GM19025 (cell line): Measurements from ENCODE around the gene RUNX1.

Experiments used
- ATAC-seq: cut with Tn5 transposase; IDR thresholded peaks from one replicate; pipeline ENCODE4 v1.9.1; 2021; ENCODE audit warnings: mild to moderate bottlenecking, low read depth, moderate library complexity; ENCODE audit not compliant: unreplicated experiment

RUNX1 gene

DNA sequence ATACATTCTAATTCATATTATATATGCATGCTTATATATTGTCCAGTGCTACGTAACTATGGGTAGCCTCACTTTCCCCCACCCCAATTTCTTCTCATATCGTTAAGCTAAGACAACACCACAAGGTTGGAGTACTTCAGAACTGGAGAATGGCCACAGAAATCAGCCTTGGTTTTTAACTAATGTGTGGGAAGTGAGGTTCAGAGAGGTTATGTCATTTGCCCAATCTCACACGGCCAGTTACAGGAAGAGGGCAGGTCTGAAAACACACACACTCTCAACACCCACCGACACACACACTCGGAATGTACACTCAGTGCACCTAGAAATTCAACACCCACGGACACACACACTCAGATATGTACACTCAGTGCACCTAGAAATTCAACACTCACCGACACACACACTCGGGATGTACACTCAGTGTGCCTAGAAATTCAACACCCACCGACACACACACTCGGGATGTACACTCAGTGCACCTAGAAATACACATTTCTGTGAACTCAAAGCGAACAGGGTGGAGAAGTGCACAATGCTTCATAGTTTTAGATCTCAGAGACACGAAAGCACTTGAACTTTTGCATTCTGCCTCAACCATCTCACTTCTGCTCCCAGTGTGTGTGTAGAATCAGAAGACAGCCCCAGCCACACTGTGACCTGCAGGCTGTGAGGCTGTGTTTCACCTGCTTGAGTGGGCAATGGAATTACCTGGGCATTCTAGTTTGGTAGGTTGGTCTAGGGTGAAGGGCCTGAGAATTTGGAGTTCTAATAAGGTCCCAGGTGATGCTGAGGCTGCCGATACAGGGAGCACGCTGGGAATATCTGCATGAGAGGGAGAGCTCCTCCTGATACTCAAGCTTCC is 209.9 kb downstream of the RUNX1 start:
- ATAC-seq: no peak

DNA sequence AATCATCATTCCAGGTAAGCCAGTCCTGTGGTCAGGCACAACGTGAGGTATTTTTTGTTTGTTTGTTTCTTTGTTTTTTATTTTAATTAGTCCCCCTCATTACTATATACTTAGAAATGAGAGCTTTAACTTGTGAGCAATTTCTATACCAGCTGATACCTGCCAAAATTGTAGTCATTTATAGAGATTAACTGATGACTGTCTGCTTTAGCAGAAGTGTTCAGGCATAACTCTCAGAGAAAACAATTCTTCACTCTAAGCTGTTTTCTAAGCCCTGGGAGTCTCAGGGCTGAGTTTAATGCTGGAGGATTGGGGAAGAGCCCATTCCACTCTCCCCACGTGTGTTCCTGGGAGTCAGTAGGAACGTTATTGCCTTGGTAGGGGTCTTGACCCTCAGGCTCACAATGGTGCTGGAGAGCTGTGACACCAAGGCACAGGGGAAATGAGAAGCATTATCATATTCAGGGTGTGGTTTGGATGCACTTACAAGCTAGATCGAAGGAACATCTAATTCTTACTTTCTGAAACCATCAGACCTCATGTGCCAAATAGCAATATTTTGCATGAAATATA is 212.1 kb downstream of the RUNX1 start:
- ATAC-seq: no peak

DNA sequence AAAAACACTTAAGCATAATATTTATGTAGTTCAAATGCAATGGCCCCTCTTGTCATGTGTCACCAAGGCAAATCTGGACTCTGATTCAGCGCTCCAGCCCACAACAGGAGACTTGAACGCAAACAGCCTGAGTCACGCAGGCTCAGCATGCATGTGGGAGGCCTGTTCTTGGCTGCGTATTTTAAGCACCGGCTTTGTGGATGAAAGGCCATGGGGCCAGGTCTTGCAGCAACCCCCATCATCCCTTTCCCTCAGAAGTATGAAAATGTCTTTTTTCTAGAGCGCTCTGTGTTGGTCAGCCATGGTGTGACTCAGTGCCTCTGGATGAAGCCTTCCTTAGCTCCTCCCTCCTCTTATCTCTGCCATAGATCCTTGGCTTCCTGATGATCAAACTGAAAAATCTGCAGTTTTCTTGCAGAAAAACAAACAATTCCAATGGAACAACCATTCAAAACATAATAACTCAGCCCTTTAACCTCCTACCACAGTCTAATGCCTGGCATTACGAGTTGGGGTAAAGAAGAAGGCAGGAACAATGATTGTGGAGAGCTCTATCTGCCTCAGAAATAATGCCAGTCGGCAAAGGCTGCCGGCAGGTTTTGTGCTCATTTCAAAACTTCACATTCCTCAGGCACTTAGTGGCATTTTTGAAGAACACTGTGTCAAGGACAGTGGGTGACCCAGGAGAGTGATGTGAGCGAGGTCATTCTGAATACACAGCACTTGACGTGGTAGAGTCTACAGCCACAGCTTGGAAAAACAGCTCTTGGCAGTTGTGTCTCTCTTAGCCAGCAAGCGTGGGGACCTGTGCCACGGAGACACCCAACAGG is 212.8 kb downstream of the RUNX1 start:
- no peak for ATAC-seq

DNA sequence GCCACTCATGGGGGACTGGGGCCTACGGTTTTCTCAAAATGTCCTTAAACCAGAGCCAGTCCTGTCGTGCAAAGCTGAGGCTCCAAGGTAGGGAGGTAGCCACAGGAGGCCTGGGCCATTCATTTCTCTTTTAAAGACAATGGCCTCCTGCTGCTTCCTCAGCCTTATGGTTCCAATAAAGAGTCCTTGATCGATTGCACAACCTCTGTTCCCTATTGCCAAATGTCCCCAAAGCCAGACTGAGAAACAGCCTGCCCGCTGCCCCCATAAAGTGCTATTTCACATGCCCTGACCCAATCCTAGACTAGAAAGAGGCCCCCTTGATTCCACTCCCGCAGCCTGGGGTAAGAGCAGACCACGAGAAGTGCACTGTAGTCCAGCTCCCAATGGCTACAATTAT is 213.6 kb downstream of the RUNX1 start:
- ATAC-seq: no peak

DNA sequence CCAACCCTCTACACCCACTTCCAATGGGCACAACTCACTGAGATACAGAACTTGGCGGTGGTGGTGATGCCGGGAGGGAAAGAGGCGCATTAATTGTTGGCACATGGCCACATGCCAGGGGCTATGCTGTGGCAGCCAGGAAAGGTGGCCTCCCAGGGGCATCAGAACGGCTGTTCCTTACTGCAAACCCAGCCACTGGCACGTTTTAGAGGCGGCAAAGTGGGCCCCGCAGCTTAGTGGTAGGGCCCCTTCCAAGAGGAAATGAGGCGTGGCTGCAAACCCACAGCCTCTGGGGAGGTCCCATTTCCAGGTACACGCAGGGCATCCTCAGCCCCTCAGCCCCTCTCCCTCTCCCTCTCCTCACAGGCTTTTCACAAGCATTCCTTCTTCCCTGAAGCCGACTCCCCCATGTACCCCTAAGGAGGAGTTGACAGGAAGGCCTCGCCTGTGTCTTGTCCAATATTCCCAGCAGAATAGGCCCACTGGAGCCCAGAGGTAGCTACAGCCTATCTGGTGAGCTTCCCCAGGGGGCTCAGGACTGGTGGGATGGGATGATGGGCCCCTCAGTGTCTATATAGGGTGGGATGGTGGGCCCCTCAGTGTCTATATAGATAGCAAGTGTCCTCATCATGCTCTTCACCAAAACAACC is 214.1 kb downstream of the RUNX1 start:
- no peak for ATAC-seq

DNA sequence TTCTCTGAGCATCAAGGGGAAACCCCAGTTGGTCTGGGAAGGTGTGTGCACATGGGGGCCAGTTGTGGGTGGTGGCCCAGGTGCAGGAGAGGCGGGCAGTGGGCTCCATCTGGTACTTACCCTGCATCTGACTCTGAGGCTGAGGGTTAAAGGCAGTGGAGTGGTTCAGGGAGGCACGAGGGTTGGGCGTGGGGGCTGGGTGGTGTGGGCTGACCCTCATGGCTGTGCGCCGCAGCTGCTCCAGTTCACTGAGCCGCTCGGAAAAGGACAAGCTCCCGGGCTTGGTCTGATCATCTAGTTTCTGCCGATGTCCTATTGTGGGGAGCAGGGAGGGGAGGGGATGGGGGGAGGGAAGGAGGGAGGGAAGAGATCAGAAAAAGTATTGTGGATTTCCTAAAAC is 214.8 kb downstream of the RUNX1 start:
- no peak for ATAC-seq

DNA sequence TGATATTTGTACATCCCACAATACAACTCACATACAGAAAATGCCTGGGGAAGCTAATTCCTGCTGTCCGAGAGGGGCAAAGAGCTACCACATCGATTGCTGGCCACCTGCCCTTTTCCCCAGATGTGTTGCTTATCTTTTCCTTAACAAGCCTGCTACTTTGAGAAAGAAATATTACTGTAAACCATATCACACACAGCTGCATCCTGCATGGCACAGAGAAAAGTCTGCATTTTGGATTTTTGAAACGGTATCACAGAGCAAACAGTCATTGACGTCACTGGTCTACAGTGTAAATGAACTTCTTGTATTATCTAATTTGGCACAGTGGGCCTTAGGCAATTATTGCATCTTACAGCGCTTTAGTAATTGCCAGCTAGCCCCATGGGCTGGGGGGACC is 215.6 kb downstream of the RUNX1 start:
- ATAC-seq: no peak

DNA sequence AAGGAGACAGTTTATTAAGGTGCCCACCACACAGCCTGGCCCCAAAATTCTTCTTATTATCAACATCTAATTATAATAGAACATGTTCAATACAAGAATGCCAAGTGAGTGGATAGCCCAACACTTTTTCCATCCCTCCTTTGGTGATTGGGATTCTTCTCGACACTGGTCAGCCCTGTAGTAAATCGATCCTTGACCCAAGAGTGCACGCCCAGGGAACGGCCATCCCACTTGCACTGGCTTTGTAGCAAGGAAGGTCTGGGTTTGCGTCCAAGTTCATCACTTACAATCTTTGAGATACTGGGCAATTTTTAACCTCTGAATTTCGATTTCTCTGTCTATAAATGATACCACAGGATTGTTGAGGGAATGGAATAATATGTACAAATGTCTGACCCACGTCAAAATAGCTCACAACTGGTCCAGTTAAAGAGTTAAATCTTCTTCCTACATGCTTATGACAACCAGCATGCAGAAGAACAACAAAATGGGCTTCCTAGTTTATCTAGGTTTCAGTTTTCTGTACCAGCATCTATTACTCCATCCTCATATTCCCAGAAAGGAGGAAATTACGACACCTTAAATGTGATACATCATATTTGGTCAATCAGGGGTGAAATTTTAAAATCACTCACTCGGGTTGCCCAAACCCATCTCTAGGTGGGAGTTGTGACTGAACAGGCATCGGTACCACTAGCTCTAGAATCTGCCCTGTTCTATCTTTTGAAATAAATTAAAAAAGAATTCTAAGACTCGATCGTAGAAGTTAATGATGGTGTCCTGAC is 218.5 kb downstream of the RUNX1 start:
- ATAC-seq: no peak

DNA sequence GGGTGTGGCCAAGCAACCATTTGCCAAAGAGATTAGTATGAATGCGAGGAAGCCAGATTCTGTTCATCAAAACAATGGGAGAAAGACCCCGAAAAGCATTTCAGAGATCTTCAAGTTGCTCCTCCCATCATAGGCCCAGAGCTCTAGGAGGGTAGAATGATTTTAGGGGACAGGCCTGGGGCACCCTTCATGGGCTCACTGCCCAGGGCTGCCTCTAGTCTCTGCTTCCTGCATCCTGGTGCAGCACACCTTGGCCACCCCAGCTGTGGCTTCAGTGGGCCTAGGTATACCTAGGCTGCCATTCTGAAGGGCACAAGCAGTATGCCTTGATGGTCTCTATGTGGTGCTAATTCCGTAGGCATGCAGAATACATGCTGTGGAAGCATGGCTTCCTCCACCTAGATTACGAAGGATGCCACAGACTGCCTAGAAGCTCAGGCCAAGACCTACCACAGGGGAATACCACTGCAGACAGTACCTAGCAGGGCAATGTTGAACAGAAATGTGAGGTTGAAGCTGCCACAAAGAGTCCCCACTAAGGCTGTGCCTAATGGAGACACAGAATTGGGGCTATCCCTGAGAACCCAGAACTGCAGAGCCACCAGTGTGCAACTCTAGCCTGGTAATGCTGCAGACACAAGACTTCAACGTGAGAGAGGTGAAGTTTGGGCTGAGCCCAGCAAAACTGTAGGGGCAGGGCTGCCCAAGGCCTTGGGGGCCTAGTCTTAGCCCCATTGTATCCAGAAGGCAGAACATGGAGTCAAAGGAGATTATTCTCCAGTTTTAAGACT is 221.5 kb downstream of the RUNX1 start:
- ATAC-seq: no peak

DNA sequence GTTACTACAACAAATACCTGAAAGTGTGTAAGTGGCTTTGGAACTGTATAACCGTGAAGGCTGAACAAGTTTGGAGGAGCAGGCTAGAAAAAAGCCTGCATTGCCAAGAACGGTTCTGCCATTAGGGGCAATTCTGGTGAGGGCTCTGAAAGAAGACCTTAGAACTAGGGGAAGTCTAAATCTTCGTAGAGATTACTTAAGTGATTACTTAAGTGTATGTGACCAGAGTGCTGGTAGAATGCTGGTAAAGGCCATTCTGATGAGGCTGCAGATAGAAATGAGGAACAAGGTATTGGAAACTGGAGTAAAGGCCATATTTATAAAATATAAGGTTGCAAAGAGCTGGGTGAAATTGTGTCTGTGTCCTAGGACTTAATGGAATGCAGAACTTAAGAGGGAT is 222.3 kb downstream of the RUNX1 start:
- no peak for ATAC-seq

DNA sequence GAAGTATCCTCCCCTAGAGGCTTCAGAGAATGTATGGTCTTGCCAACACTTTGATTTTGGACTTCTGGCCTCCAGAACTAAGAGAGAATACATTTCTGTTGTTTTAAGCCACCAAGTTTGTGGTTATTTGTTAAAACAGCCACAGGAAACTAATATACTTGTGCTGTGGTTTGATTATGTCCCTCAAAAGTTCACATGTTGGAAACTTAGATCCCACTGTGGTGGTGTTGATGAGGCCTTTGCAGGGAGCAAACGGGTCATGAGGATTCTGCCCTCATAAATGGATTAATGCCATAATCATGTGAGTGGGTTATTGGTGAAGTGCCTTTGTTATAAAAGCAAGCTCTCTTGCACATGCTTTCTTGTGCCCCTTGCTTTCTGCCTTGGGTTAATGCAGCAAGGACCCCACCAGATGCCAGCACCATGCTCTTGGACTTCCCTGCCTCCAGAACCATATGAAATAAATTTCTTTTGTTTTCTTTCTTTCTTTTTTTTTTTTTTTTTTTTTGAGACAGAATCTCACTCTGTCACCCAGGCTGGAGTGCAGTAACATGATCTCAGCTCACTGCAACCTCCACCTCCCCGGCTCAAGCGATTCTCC is 223.1 kb downstream of the RUNX1 start:
- no peak for ATAC-seq

DNA sequence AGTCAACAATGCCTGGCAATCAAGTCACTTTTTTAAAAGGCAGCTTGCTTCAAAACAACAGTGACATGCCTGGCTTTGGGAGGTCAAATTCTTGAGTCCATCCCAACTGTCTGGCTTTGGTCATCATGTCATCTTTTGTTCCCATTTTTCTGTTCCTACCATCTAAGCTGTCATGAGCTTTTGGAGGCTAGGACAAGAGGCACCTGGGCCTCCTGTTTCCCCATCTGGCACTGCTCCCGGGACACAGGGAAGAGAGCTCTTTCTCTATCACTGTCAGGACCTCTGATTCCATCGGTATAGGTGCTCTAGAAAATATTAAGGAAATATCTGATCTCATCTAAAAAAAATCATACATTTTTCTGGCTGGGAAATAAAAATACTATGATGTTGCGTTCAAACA is 224.0 kb downstream of the RUNX1 start:
- ATAC-seq: no peak

DNA sequence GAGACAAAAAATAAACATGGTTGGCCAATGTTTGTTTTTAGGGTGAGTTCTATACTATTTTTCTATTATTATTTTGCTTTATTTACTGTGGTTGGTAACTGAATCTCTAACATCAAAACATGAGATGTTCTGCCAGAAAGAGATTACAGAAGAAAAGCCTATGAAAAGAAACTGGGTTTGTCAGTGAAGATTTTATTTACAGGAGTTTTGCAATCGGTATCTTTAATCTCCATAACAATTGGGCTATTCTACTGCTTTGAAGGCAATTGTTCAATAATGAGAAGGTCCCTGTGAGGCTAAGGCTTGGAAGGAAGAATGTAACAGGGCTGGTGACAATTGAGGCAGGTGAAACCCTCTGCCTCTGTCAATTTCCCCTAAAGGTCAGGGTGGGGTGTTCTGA is 224.8 kb downstream of the RUNX1 start:
- no peak for ATAC-seq

DNA sequence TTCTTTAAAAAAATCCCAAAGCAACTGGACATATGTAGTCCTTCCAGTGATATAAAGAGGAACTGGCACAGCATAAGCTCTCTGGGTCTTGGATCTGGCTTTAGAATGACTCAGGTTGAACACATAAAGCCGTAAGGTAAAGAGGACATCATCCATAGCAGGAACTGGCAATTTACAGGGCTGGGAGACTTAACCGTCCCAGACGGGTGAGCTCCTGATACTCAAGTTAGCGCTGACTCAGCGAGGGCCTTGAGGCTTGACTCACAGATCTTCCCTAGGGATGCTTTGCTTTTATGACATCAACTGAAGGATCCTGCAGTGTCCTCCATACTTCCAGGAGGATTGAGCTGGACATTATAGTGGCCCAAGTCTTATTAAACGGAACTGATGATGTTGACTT is 226.2 kb downstream of the RUNX1 start:
- no peak for ATAC-seq

DNA sequence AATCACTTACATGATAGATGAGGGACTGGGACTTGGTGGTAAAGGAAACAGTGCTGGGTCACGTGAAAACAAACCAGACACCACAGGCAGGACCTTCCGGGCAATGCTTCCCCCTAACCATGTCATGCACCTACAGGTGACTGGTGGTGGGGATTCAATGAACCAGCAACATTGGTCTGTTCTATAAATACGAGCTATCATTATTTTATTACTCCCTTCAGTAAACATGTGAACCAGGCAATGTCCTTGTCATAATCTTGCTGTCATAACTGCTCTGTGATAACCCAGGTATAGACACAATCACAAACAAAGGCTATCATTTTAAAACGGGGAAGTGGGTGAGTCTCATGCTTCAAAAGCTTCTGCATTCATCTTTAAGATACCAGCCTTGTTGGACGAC is 226.9 kb downstream of the RUNX1 start:
- no peak for ATAC-seq

DNA sequence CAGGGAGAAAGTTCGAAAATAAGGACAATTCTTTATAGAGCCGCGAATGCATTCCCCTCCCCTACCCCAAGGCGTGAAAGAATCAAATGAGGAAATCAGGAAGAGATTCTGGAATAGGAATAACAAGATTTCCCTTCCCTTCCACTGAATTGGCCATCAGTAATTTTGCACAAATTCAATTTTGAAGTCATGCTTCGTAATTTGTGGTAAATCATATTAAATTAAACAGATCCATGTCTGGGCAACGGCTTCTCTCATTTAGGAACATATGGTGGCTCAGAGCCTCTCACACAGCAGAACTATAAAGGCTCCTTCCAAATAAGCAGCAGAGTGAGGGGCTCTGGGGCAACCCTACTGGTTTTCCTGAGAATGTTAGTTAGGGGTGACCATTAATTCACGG is 227.4 kb downstream of the RUNX1 start:
- ATAC-seq: no peak

DNA sequence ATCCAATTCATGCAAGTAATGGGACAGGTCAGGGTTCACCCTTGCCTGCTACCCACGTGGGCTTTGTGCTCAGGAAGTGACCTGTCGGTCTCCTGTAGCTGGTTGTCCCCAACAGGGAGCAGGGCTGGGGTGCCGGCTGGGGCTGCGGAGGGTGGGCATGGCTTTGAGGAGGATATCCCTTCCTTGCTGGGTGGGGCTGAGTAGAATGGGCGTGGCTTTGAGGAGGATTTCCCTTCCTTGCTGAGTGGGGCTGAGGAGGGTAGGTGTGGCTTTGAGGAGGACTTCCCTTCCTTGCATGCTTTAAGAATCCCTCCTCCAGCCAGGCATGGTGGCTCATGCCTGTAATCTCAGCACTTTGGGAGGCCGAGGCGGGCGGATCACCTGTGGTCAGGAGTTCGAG is 229.1 kb downstream of the RUNX1 start:
- ATAC-seq: no peak

DNA sequence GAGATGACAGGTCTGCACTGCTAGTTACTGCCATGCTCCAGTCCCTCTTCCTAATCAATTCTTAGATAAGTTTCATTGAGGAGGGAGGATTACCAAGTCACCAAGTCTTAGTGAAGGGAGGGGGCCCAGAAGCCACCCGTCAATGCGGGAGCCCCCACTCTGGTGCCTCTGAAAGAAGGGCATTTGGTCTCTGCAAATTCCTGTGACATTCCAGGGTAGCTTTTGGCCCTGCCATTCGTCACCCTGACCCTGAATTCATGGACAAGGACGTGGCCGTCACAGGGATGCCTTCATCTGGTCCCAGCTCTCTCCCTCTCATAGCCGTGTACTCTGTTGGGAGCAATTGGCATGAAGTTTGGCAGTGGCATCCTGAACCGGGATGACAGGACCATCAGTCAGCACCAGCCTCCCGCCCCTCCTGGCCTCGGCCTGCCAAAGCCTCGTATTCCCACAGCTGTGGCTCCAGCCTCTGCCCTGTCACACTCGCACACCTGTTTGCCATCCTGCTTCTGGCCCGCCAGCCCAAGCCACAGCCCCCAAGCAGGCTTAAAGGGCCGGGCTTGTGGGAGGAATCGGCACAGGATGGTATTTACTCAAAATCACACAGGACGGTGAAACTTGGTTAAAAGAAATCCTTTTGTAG is 229.6 kb downstream of the RUNX1 start:
- ATAC-seq: no peak
